ENCODE data around the gene BNC2.

GRCh38 chr9:16664211-16664610 lies 206.3 kb downstream of the BNC2 start:
- TF ChIP-seq CTCF (conservative IDR thresholded peaks at IDR 0.05; ENCODE audit: low read length) = no peak
- TF ChIP-seq EZH2phosphoT487 (IDR thresholded peaks at IDR 0.05; ENCODE audit: borderline replicate concordance) = no peak

Measured in Loucy (cell line).